A549 (cell line): ENCODE results near the gene RAB26.
"Not testable (repeated sequence)": the region's sequence is repeated elsewhere in the genome, so short reads cannot be mapped to it uniquely, and the experiment has no call there.

Experiments used
- EP300 ChIP-seq, 2 experiments: fragments of >200 bp; sonication (Bioruptor Twin); formaldehyde crosslinking; IDR thresholded peaks; 2 replicates in 1 of 2; 3 replicates in 1 of 2; pipeline ENCODE4 v1.6.1; 2016 to 2017
- TF ChIP-seq, protein P1 (sequence below): fragments of >200 bp; sonication (Bioruptor Twin); formaldehyde crosslinking; IDR thresholded peaks from 3 replicates; pipeline ENCODE4 v1.5.1; 2016
- TF ChIP-seq, protein P2 (sequence below): fragments of 150-350 bp; IDR thresholded peaks from 2 replicates; pipeline ENCODE4 v1.6.1; 2014; ENCODE audit warnings: low read depth, mild to moderate bottlenecking, low read length

GRCh38 chr16:2107121-2107790, 41.2 kb upstream of the RAB26 start:
- TF ChIP-seq, protein P1, sequence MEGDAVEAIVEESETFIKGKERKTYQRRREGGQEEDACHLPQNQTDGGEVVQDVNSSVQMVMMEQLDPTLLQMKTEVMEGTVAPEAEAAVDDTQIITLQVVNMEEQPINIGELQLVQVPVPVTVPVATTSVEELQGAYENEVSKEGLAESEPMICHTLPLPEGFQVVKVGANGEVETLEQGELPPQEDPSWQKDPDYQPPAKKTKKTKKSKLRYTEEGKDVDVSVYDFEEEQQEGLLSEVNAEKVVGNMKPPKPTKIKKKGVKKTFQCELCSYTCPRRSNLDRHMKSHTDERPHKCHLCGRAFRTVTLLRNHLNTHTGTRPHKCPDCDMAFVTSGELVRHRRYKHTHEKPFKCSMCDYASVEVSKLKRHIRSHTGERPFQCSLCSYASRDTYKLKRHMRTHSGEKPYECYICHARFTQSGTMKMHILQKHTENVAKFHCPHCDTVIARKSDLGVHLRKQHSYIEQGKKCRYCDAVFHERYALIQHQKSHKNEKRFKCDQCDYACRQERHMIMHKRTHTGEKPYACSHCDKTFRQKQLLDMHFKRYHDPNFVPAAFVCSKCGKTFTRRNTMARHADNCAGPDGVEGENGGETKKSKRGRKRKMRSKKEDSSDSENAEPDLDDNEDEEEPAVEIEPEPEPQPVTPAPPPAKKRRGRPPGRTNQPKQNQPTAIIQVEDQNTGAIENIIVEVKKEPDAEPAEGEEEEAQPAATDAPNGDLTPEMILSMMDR, result not testable (repeated sequence)
- TF ChIP-seq EP300 (IDR thresholded peaks at IDR 0.05), result not testable (repeated sequence)
- TF ChIP-seq, protein P2, sequence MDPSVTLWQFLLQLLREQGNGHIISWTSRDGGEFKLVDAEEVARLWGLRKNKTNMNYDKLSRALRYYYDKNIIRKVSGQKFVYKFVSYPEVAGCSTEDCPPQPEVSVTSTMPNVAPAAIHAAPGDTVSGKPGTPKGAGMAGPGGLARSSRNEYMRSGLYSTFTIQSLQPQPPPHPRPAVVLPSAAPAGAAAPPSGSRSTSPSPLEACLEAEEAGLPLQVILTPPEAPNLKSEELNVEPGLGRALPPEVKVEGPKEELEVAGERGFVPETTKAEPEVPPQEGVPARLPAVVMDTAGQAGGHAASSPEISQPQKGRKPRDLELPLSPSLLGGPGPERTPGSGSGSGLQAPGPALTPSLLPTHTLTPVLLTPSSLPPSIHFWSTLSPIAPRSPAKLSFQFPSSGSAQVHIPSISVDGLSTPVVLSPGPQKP, result not testable (repeated sequence)
